PC-3 (cell line): ENCODE measurements around the gene DPF3. TPM values are rescaled to one million over a fixed set of nuclear protein-coding genes. Genes with fewer than 3 reads are reported as not detected.

ENCODE experiments used
- ATAC-seq: fragments of 200-7000 bp; cut with Tn5 transposase; 2 replicates; pipeline ENCODE4 v1.9.1; 2020; ENCODE audit warnings: mild to moderate bottlenecking, moderate library complexity
- BruUV-seq: library from RNA; stranded (reverse); fragments of 400-500 nt; replicated peaks from 2 replicates; lab custom pipeline; 2021; lab: Mats Ljungman, UMichigan
- CTCF ChIA-PET: fragments of 300-600 bp; sonication (Branson Sonifier 250); formaldehyde crosslinking; loops from one replicate; lab custom pipeline; 2022; ENCODE audit warnings: antibody characterized with exemption; lab: Charles Lee
- POLR2A ChIA-PET: fragments of 300-600 bp; sonication (Branson Sonifier 250); formaldehyde crosslinking; loops from one replicate; lab custom pipeline; 2022; ENCODE audit warnings: antibody characterized with exemption; ENCODE audit not compliant: unreplicated experiment; lab: Charles Lee
- DNase-seq: peaks from one replicate; pipeline ENCODE4 v3.0.0-alpha.2; 2015
- H2AFZ ChIP-seq: fragments of 300-600 bp; sonication (generic); 2 replicates; pipeline ENCODE4 v1.6.0; 2016; ENCODE audit warnings: antibody characterized with exemption, low read length
- H3F3A ChIP-seq: fragments of 300-600 bp; sonication (generic); one replicate; pipeline ENCODE4 v1.6.0; 2017; ENCODE audit warnings: antibody characterized with exemption, low read length, control low read depth, mild to moderate bottlenecking; ENCODE audit not compliant: unreplicated experiment
- H3K27ac ChIP-seq: fragments of 300-600 bp; sonication (generic); 2 replicates; pipeline ENCODE4 v1.5.1; 2016; ENCODE audit warnings: mild to moderate bottlenecking, low read length
- H3K27me3 ChIP-seq: fragments of 300-600 bp; sonication (generic); 2 replicates; pipeline ENCODE4 v1.6.1; 2016; ENCODE audit warnings: low read length, mixed read lengths
- H3K36me3 ChIP-seq: fragments of 300-600 bp; sonication (generic); 2 replicates; pipeline ENCODE4 v1.6.1; 2016; ENCODE audit warnings: low read depth, mixed run types, low read length, mixed read lengths
- H3K4me1 ChIP-seq: fragments of 300-600 bp; sonication (generic); 2 replicates; pipeline ENCODE4 v1.5.1; 2016; ENCODE audit warnings: low read length; ENCODE audit not compliant: insufficient read depth
- H3K4me2 ChIP-seq: fragments of 300-600 bp; sonication (generic); 2 replicates; pipeline ENCODE4 v1.6.0; 2016; ENCODE audit warnings: low read length
- H3K4me3 ChIP-seq: fragments of 300-600 bp; sonication (generic); 2 replicates; pipeline ENCODE4 v1.5.1; 2016; ENCODE audit warnings: mild to moderate bottlenecking, low read length, mixed read lengths
- H3K79me2 ChIP-seq: fragments of 300-600 bp; sonication (generic); 2 replicates; pipeline ENCODE4 v1.6.1; 2017; ENCODE audit warnings: low read length, mixed read lengths
- H3K9ac ChIP-seq: fragments of 300-600 bp; sonication (generic); 2 replicates; pipeline ENCODE4 v1.6.0; 2016; ENCODE audit warnings: mild to moderate bottlenecking, low read length
- H3K9me2 ChIP-seq: fragments of 300-600 bp; sonication (generic); replicated peaks from 2 replicates; pipeline ENCODE4 v1.6.1; 2016; ENCODE audit warnings: mixed run types, low read length, mixed read lengths
- H3K9me3 ChIP-seq: fragments of 300-600 bp; sonication (generic); 2 replicates; pipeline ENCODE4 v1.6.1; 2016; ENCODE audit warnings: low read length, mixed read lengths
- H4K20me1 ChIP-seq: fragments of 300-600 bp; sonication (generic); 2 replicates; pipeline ENCODE4 v1.6.1; 2016; ENCODE audit warnings: low read length, mixed read lengths
- EZH2 ChIP-seq: fragments of 300-600 bp; sonication (generic); IDR thresholded peaks from one replicate; pipeline ENCODE4 v1.6.1; 2017; ENCODE audit warnings: antibody characterized with exemption, mild to moderate bottlenecking, low read length; ENCODE audit not compliant: unreplicated experiment
- EZH2phosphoT487 ChIP-seq: fragments of 300-600 bp; sonication (generic); IDR thresholded peaks from 2 replicates; pipeline ENCODE4 v1.6.1; 2018; ENCODE audit warnings: mild to moderate bottlenecking, antibody characterized with exemption, low read length, borderline replicate concordance
- intact Hi-C: fragments of 100-400 bp; cut with micrococcal nuclease; formaldehyde crosslinking; loops from 2 replicates; pipeline ENCODE4 v1.9.0; 2023
- total RNA-seq: library from RNA; depleted of rRNA; stranded (reverse); fragments of >200 nt; gene quantifications from 2 replicates; pipeline ENCODE4 v1.2.3, GENCODE V29; 2014
- TF ChIP-seq, protein P1 (sequence below): fragments of 300-600 bp; sonication (generic); conservative IDR thresholded peaks from 2 replicates; pipeline ENCODE4 v1.5.1; 2017; ENCODE audit warnings: antibody characterized with exemption, low read depth, mild to moderate bottlenecking, low read length

Gene DPF3
- total RNA-seq, 1 experiment from 2014 or later, result 16.6 TPM

DNA sequence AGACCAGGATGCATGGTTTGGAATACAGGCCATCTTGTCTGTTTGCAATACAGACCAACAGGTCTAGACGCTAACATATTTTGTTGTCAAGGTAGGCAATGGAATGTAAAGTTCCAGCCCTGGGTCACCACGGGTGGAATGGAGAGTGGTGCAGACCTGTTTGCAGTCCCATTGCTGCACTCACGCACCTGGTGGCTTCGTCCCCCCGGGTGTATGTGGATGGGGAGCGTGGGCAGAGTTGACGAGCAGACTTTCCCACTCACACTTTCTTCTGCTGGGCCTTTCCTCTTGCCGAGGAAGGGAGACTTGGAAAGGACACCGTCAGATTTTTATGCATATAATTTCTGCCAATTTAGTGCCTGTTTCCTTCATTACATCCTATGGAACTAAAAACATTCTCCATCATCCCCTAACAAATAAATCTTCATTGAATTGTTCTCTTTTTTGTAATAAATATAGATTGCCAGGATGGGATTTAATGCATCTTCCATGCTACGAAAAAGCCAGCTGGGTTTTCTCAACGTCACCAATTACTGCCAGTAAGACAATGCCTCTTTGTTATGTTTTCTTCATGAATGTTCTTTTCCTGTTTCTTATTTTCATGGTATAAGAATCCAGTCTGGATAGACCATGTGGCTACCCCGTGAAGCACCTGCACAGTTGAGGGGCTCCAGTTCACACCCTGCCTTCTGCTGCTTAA, 47.5 kb upstream of the DPF3 start:
- no peak overlapping the region for H3K4me3 ChIP-seq
- ATAC-seq (no peak), DNase-seq (no peak)
- 0 out of 2 replicates have a peak, but pooled peaks cover 4% of the 10 kb centered on the region for H3K79me2 ChIP-seq
- H3K9ac ChIP-seq, result no peak overlapping the region
- H3F3A ChIP-seq, result no peaks in the 10 kb centered on the region
- TF ChIP-seq, protein P1, sequence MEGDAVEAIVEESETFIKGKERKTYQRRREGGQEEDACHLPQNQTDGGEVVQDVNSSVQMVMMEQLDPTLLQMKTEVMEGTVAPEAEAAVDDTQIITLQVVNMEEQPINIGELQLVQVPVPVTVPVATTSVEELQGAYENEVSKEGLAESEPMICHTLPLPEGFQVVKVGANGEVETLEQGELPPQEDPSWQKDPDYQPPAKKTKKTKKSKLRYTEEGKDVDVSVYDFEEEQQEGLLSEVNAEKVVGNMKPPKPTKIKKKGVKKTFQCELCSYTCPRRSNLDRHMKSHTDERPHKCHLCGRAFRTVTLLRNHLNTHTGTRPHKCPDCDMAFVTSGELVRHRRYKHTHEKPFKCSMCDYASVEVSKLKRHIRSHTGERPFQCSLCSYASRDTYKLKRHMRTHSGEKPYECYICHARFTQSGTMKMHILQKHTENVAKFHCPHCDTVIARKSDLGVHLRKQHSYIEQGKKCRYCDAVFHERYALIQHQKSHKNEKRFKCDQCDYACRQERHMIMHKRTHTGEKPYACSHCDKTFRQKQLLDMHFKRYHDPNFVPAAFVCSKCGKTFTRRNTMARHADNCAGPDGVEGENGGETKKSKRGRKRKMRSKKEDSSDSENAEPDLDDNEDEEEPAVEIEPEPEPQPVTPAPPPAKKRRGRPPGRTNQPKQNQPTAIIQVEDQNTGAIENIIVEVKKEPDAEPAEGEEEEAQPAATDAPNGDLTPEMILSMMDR, result no peak
- TF ChIP-seq EZH2phosphoT487 (no peak), EZH2 (no peak)
- ChIA-PET CTCF (interaction anchor here (0.7 kb wide), 1 partner anchor 36 kb away, joined by 3 read pairs; no protein-coding TSS in a partner anchor), POLR2A (no interaction called here)
- peaks cover 47% of the 10 kb centered on the region for H3K36me3 ChIP-seq
- H3K27ac ChIP-seq, result no peak overlapping the region
- H3K4me1 ChIP-seq, result peaks cover 7% of the 10 kb centered on the region
- H3K4me2 ChIP-seq, result no peak overlapping the region
- no peak overlapping the region for H2AFZ ChIP-seq
- H3K9me3 ChIP-seq, result no peaks in the 10 kb centered on the region
- intact Hi-C loops, result no loop called here
- peaks cover 5% of the 10 kb centered on the region; the same call in 1 of the 2 replicates for H4K20me1 ChIP-seq
- no peaks in the 10 kb centered on the region for H3K27me3 ChIP-seq
- no peaks in the 10 kb centered on the region for H3K9me2 ChIP-seq
- no TSS peak for BruUV-seq

DNA sequence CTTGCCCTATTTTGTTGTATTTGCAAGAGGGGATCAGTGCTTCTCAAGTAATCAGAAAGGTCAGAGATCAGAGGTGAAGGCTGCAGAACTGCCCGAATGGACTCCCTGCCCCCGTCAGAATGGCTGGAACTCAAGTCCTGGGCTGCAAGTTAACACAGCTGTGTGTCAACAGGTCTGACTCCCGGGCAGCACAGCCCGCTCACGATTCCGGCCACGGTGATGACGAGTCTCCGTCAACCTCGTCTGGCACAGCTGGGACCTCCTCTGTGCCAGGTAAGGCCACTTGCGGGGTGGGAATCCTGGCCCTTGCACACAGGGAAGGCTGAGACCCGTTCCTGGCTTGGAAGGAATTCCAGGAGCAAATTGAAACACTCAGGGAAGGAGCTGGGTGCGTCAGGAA, 45.7 kb upstream of the DPF3 start:
- TF ChIP-seq EZH2 (no peak), EZH2phosphoT487 (no peak)
- Histone ChIP-seq H3K9ac (no peak overlapping the region), H2AFZ (no peak overlapping the region), H3K27me3 (no peaks in the 10 kb centered on the region), H3K9me3 (no peaks in the 10 kb centered on the region), H3K36me3 (peaks cover 39% of the 10 kb centered on the region), H3K27ac (no peak overlapping the region), H3K79me2 (peaks cover 20% of the 10 kb centered on the region), H3K4me3 (no peak overlapping the region), H4K20me1 (peaks cover 16% of the 10 kb centered on the region; the same call in 1 of the 2 replicates), H3F3A (no peaks in the 10 kb centered on the region), H3K4me1 (no peaks in the 10 kb centered on the region), H3K4me2 (no peak overlapping the region), H3K9me2 (no peaks in the 10 kb centered on the region)
- no peak for ATAC-seq
- intact Hi-C loops, result no loop called here
- POLR2A ChIA-PET, result interaction anchor here (0.5 kb wide), 1 partner anchor 119 kb away, joined by 4 read pairs; the partner anchor contains the start of gene RBM25
- no TSS peak for BruUV-seq
- no peak for DNase-seq
- CTCF ChIA-PET, result interaction anchor here (0.6 kb wide), 1 partner anchor 422 kb away, joined by 5 read pairs; no protein-coding TSS in a partner anchor

DNA sequence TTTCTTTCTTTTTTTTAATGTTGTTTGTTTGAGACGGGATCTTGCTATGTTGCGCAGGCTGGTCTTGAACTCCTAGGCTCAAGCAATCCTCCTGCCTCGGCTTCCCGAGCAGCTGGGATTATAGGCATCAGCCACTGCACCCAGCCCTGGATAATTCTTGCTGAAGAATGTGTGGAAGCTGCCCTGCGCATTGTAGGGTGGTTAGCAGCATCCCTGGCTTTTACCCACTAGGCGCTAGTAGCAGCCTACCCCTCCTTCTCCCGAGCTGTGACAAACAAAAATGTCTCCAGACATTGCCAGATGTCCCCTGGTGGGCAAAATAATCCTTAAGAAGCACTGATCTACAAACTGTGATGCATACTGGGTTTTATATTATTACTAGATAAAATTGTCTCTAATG, 39.0 kb upstream of the DPF3 start:
- Histone ChIP-seq H3K27ac (no peak overlapping the region), H3F3A (no peaks in the 10 kb centered on the region), H3K9ac (no peak overlapping the region), H4K20me1 (peaks cover 40% of the 10 kb centered on the region), H3K79me2 (peaks cover 86% of the 10 kb centered on the region), H3K36me3 (peaks cover 4% of the 10 kb centered on the region; the same call in 1 of the 2 replicates), H2AFZ (no peak overlapping the region), H3K4me1 (peaks cover under 1% of the 10 kb centered on the region; the same call in 1 of the 2 replicates), H3K4me2 (no peak overlapping the region), H3K9me2 (no peaks in the 10 kb centered on the region), H3K27me3 (no peaks in the 10 kb centered on the region), H3K9me3 (no peaks in the 10 kb centered on the region), H3K4me3 (no peak overlapping the region)
- ATAC-seq (no peak), DNase-seq (no peak)
- ChIA-PET CTCF (no interaction called here), POLR2A (no interaction called here)
- BruUV-seq, result no TSS peak
- TF ChIP-seq EZH2 (no peak), EZH2phosphoT487 (no peak)
- TF ChIP-seq, protein P1, result no peak
- intact Hi-C loops, result no loop called here
